Panc1 (cell line): ENCODE results near the gene DIAPH3.

Experiments
- CTCF ChIP-seq: fragments of 450-650 bp; IDR thresholded peaks from 2 replicates; pipeline ENCODE4 v1.5.1; 2017; ENCODE audit warnings: mild to moderate bottlenecking
- POLR2AphosphoS5 ChIP-seq: IDR thresholded peaks from 2 replicates; pipeline ENCODE4 v1.6.1; 2012; ENCODE audit warnings: mild to moderate bottlenecking, low read depth, low read length, moderate library complexity
- TCF7L2 ChIP-seq: IDR thresholded peaks from 2 replicates; pipeline ENCODE4 v1.6.1; 2011; ENCODE audit warnings: mild to moderate bottlenecking, low read depth, low read length, inconsistent platforms

- no peak for TF ChIP-seq CTCF
- no peak for TF ChIP-seq POLR2AphosphoS5
- TF ChIP-seq TCF7L2: no peak
These were observed 474.7 kb downstream of the DIAPH3 start for GRCh38 chr13:59689057-59689456.
